Ascending aorta (tissue), 2 donors: ENCODE data around the gene COL8A1. TPM values are rescaled to one million over a fixed set of nuclear protein-coding genes. Genes with fewer than 3 reads are reported as not detected.

Experiments
- DNase-seq, 2 donors: peaks; one replicate each; pipeline ENCODE4 v3.0.0-alpha.2; 2019; ENCODE audit warnings: low spot score in 2 of 2
- H3K27ac ChIP-seq, 2 donors: fragments of 200-600 bp; sonication (generic); one replicate each; pipeline ENCODE4 v1.5.1; 2016 to 2017; ENCODE audit warnings: mild to moderate bottlenecking in 1 of 2
- H3K27me3 ChIP-seq: fragments of 200-600 bp; sonication (generic); one replicate; pipeline ENCODE4 v1.5.1; 2017
- H3K36me3 ChIP-seq, 2 donors: fragments of 200-600 bp; sonication (generic); one replicate each; pipeline ENCODE4 v1.5.1; 2016
- H3K4me1 ChIP-seq, 2 donors: fragments of 200-600 bp; sonication (generic); one replicate each; pipeline ENCODE4 v1.5.1; 2016 to 2017; ENCODE audit warnings: mild to moderate bottlenecking in 1 of 2
- H3K4me3 ChIP-seq, 2 donors: fragments of 200-600 bp; sonication (generic); one replicate each; pipeline ENCODE4 v1.5.1; 2016 to 2017; ENCODE audit warnings: mild to moderate bottlenecking in 1 of 2
- H3K9me3 ChIP-seq, 2 donors: fragments of 200-600 bp; sonication (generic); one replicate each; pipeline ENCODE4 v1.5.1; 2016
- intact Hi-C: fragments of 100-400 bp; cut with DNase I; formaldehyde crosslinking; loops from one replicate; pipeline ENCODE4 v1.15.1; 2023
- total RNA-seq: library from RNA; depleted of rRNA; stranded (reverse); fragments of >200 nt; gene quantifications from one replicate; pipeline ENCODE4 v1.1.0, GENCODE V29; 2016
- TF ChIP-seq, protein P1 (sequence below), 3 experiments: fragments of 200-600 bp in 2 of 3; fragments of 450-650 bp in 1 of 3; sonication (generic) in 2 of 3; IDR thresholded peaks; one replicate each; pipeline ENCODE4 v1.5.1; 2016 to 2019; ENCODE audit warnings: antibody characterized with exemption in 3 of 3, mild to moderate bottlenecking in 1 of 3, moderate library complexity in 1 of 3

The COL8A1 gene
- total RNA-seq, 1 donor from 2014 or later, result 459 TPM

- no peaks in the 10 kb centered on the region for H3K27me3 ChIP-seq
- intact Hi-C loops, result no loop called here
- H3K27ac ChIP-seq, result no peak overlapping the region
- no peak for DNase-seq
- H3K4me1 ChIP-seq, result peaks cover 0 to 2% of the 10 kb centered on the region in 2 donors
- TF ChIP-seq, protein P1, sequence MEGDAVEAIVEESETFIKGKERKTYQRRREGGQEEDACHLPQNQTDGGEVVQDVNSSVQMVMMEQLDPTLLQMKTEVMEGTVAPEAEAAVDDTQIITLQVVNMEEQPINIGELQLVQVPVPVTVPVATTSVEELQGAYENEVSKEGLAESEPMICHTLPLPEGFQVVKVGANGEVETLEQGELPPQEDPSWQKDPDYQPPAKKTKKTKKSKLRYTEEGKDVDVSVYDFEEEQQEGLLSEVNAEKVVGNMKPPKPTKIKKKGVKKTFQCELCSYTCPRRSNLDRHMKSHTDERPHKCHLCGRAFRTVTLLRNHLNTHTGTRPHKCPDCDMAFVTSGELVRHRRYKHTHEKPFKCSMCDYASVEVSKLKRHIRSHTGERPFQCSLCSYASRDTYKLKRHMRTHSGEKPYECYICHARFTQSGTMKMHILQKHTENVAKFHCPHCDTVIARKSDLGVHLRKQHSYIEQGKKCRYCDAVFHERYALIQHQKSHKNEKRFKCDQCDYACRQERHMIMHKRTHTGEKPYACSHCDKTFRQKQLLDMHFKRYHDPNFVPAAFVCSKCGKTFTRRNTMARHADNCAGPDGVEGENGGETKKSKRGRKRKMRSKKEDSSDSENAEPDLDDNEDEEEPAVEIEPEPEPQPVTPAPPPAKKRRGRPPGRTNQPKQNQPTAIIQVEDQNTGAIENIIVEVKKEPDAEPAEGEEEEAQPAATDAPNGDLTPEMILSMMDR (IDR thresholded peaks at IDR 0.05), result no peak
- no peaks in the 10 kb centered on the region for H3K9me3 ChIP-seq
- no peaks in the 10 kb centered on the region for H3K36me3 ChIP-seq
- no peak overlapping the region for H3K4me3 ChIP-seq
These were observed 12.6 kb upstream of the COL8A1 start for GRCh38 chr3:99625643-99626416.

GRCh38 chr3:99626417-99626788 is 12.0 kb upstream of the COL8A1 start:
- H3K36me3 ChIP-seq, result no peaks in the 10 kb centered on the region
- peaks cover 0 to 2% of the 10 kb centered on the region in 2 donors for H3K4me1 ChIP-seq
- no peak overlapping the region for H3K27ac ChIP-seq
- TF ChIP-seq, protein P1 (IDR thresholded peaks at IDR 0.05), result no peak
- DNase-seq, result no peak
- no peaks in the 10 kb centered on the region for H3K9me3 ChIP-seq
- intact Hi-C loops, result no loop called here
- no peaks in the 10 kb centered on the region for H3K27me3 ChIP-seq
- H3K4me3 ChIP-seq, result no peak overlapping the region

DNA sequence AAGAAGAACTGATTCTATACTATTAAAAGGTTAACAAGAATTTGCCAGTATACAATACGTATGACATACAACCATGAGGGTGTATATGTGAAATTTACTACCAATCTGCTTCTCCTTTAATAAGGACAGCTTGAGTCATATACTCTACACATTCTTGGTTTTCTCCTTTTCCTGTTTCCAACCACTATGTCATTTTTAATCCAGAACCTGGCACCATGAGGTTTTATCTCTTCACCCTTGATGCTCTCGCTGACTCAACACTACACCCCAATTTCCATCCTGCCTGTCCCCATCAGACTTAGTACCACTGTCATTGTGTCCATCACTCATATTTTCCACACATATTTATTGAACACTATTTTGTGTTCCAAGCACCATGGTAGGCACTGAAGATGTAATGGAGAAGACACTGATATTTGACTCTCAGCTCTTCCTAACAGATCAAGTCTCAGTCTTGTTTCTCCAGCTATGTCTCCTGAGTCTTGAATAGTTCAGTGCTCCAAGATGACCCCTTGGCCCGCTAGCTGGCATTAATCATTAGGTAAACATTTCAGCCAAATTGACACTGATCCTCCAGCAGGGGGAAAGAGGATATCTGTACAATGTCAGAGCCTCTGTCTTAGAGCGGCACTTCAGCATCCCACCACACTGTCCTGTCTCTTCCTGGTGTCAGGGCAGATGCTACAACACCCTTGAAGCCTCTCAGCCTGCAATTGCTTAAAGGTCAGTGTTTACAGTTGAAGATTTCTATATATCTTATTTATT is 11.2 kb upstream of the COL8A1 start:
- Histone ChIP-seq H3K4me3 (no peak overlapping the region), H3K4me1 (peaks cover 0 to 2% of the 10 kb centered on the region in 2 donors), H3K27ac (no peak overlapping the region), H3K36me3 (no peaks in the 10 kb centered on the region), H3K9me3 (no peaks in the 10 kb centered on the region), H3K27me3 (no peaks in the 10 kb centered on the region)
- TF ChIP-seq, protein P1 (IDR thresholded peaks at IDR 0.05), result no peak
- DNase-seq, result no peak
- intact Hi-C loops, result no loop called here

- Histone ChIP-seq H3K4me3 (no peak overlapping the region), H3K36me3 (no peaks in the 10 kb centered on the region), H3K27ac (no peak overlapping the region), H3K27me3 (no peaks in the 10 kb centered on the region), H3K9me3 (no peaks in the 10 kb centered on the region), H3K4me1 (peaks cover 0 to 5% of the 10 kb centered on the region in 2 donors)
- TF ChIP-seq, protein P1 (IDR thresholded peaks at IDR 0.05), result no peak
- intact Hi-C loops, result loop anchor here (10.0 kb wide), 2 partner anchors 216 to 396 kb away; no protein-coding TSS in a partner anchor
- DNase-seq, result no peak
These were observed 7.6 kb upstream of the COL8A1 start for GRCh38 chr3:99630815-99631214.

- TF ChIP-seq, protein P1 (IDR thresholded peaks at IDR 0.05), result no peak
- intact Hi-C loops, result loop anchor here (10.0 kb wide), 2 partner anchors 219 to 399 kb away; no protein-coding TSS in a partner anchor
- Histone ChIP-seq H3K27me3 (no peaks in the 10 kb centered on the region), H3K36me3 (no peaks in the 10 kb centered on the region), H3K4me3 (no peak overlapping the region), H3K4me1 (peaks cover 0 to 9% of the 10 kb centered on the region in 2 donors), H3K27ac (peak overlapping the region; percentile 95), H3K9me3 (no peaks in the 10 kb centered on the region)
- no peak for DNase-seq
These were observed 4.4 kb upstream of the COL8A1 start for GRCh38 chr3:99633887-99634558.
